HT-29 (cell line): ENCODE results near the gene NOD1. TPM values are rescaled to one million over a fixed set of nuclear protein-coding genes. Genes with fewer than 3 reads are reported as not detected.
"Not testable (repeated sequence)": the region's sequence is repeated elsewhere in the genome, so short reads cannot be mapped to it uniquely, and the experiment has no call there.

Experiments used
- DNase-seq: peaks from one replicate; pipeline ENCODE4 v3.0.0-alpha.2; 2015; ENCODE audit warnings: low spot score
- total RNA-seq: library from RNA; depleted of rRNA; stranded (reverse); fragments of >200 nt; shearing (Covaris generic); gene quantifications from 2 replicates; pipeline ENCODE4 v1.2.3, GENCODE V29; 2014; rRNA removed

The NOD1 gene, protein sequence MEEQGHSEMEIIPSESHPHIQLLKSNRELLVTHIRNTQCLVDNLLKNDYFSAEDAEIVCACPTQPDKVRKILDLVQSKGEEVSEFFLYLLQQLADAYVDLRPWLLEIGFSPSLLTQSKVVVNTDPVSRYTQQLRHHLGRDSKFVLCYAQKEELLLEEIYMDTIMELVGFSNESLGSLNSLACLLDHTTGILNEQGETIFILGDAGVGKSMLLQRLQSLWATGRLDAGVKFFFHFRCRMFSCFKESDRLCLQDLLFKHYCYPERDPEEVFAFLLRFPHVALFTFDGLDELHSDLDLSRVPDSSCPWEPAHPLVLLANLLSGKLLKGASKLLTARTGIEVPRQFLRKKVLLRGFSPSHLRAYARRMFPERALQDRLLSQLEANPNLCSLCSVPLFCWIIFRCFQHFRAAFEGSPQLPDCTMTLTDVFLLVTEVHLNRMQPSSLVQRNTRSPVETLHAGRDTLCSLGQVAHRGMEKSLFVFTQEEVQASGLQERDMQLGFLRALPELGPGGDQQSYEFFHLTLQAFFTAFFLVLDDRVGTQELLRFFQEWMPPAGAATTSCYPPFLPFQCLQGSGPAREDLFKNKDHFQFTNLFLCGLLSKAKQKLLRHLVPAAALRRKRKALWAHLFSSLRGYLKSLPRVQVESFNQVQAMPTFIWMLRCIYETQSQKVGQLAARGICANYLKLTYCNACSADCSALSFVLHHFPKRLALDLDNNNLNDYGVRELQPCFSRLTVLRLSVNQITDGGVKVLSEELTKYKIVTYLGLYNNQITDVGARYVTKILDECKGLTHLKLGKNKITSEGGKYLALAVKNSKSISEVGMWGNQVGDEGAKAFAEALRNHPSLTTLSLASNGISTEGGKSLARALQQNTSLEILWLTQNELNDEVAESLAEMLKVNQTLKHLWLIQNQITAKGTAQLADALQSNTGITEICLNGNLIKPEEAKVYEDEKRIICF
- 5.5 and 6.2 TPM in 2 replicates for total RNA-seq

DNA sequence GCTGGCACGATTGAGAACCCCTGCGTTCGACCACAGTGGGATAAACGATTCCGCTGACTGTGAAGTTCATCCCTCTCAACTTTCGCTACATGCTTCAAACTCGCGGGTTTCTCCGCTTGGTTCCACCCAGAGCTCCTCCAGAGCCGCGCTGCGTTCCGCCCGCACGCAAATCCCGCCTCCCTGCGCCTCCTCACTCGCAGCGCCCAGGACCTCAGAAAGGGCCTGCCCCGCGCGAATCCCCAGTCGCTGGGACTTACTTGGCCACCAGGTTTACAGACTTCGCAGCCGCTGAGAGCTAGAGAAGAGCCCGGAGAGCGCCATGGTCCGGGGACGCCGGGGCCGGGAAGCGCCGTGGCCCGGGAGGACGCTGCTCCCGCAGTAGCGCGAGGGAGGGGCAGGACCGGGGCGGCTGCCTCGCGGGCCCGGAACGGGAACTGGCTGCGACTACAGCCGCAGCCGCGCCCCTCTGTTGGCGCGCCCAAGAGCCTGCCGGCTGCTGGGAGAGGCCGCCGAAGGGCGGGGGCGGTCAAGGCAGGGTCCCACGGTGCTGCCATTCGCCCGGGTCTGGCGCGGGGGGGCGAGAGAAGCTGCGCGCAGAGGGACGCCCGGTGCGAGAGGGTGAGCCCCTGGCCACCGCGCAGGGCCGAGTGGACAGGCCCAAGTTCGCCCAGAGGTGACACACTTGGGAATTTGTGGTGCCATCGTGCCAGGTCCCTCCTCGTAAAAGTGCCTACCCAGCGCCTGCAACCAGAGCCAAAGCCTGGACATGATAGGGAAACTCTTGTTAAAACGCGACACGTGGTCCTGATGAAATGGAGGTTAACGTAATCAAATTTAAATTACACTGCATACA lies at the start of gene NOD1:
Gene NOD1, minus strand, starts transcription at position 436 of the 853 bp plus-strand sequence. CDS start 21,863 bp downstream, outside the sequence.
- peak; percentile 79 for DNase-seq

GRCh38 chr7:30527297-30527696 lies 48.7 kb upstream of the NOD1 start:
- not testable (repeated sequence) for DNase-seq

DNA sequence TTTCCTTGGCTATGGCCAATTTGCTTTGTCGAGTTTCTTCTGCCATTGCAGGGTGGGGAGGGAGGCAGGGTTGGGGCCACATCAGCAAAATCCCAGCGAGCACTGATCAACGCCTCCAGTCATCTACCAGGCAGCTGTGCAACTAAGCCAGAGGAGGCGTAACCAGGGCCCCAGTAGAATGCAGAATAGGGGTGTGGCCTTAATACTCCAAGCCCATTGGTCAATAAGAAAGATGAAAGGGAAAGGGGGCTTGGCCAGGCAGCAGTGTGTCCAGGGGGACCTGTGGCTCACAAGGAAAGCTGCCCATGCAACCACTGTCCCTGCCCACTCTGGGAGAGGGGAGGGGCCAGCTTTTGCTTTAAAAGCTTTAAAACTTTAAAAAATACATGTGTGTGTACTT lies 47.6 kb upstream of the NOD1 start:
- DNase-seq, result no peak

GRCh38 chr7:30525429-30525828 lies 46.8 kb upstream of the NOD1 start:
- DNase-seq, result no peak

DNA sequence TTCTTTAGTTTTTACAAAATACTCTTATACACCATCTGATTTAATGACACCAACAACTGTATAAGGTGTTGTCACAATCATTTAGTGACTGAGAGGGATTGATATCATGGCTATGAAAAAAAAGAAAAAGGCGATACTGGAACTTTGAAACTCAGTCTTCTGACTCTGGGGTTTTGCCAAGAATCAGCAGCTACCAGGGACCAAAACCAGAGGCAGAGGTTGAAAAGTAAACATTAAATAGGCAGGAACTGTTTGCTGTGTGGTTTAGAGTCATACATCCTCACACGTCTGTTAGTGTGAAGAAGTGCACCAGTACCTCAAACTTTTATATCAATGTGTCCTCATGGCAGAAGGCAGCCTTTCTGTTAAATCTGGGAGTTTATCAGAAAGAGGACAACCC lies 46.0 kb upstream of the NOD1 start:
- peak; percentile 56 for DNase-seq

GRCh38 chr7:30523466-30523865 lies 44.9 kb upstream of the NOD1 start:
- no peak for DNase-seq

GRCh38 chr7:30522159-30522558 lies 43.6 kb upstream of the NOD1 start:
- DNase-seq, result no peak

GRCh38 chr7:30521532-30521931 lies 42.9 kb upstream of the NOD1 start:
- no peak for DNase-seq

- DNase-seq, result peak; percentile 81
Observed at GRCh38 chr7:30519122-30519521, 40.5 kb upstream of the NOD1 start.

GRCh38 chr7:30515761-30516160 lies 37.2 kb upstream of the NOD1 start:
- DNase-seq, result no peak

- DNase-seq, result no peak
Observed at GRCh38 chr7:30514776-30515175, 36.2 kb upstream of the NOD1 start.

DNA sequence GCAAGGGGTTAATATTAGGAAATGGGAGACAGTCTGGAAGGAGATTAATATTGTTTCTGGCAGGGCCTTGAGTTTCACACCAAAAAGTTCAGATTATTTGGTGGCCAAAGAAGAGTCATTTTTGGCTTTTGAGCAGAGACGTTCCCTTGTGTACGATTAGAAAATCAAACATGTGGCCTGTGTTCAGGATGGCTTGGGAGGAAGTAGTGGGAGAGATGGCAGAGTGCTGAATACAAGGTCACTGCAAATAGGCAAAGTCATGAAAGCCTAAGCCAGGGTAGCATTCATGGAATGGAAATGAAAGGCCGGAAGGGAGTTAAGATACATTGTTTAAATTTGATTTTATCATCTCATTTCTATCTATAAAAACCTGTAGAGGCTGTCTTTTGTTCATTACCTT lies 35.6 kb upstream of the NOD1 start:
- no peak for DNase-seq

DNA sequence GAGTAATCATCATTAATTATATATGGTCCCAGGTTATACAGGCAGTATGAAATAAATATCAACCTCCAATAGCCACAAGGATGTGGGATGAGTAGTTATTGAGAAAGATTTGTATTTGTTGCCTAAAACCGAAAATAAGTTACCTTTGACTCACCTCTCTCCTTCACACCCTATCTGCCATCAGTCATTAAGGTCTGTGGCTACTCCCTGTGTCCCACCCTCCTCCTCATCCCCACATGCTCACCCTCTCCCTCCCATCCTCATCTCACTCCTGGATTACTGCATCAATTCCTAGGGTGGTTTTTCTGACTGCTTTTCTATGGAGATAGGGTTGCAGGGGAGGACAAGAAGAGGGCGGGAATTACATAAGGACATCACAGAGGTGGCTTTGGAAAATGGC lies 35.2 kb upstream of the NOD1 start:
- DNase-seq, result no peak

DNA sequence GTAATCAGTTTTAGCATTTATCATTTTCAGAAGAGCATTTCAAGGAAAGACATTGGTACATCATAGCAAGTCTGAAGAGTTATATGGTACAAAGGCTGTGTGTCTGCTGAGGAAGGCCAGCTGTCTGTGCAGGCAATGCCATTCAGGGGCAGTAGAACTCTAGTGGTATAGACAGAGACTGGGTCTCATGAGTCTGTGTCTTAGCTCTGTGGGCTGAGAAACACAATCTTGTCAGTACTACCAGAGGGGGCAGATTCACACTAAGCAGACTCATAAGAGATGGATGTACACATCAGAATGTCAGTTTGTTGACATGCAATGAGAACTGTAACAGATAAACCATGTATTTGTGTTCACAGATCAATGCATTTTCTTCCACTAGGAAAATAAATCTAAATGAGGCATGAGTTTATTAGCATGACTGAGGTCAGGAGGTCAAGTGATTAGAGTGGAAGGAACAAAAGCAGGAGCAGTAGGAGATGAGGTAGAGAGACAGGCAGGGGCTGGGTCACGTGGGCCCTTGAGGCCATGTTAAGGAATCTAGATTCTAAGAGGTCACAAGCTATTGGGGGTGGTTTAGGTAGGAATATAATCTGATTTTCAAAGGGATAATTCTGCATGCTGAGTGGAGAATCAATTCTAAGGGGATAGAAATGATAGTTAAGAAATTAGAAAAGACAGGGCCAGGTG lies 33.5 kb upstream of the NOD1 start:
- DNase-seq, result peak; percentile 25

GRCh38 chr7:30511494-30511893 lies 32.9 kb upstream of the NOD1 start:
- no peak for DNase-seq

GRCh38 chr7:30510124-30511075 lies 31.8 kb upstream of the NOD1 start:
- DNase-seq, result peak; percentile 69

GRCh38 chr7:30509171-30509857 lies 30.7 kb upstream of the NOD1 start:
- DNase-seq, result peak; percentile 62

DNA sequence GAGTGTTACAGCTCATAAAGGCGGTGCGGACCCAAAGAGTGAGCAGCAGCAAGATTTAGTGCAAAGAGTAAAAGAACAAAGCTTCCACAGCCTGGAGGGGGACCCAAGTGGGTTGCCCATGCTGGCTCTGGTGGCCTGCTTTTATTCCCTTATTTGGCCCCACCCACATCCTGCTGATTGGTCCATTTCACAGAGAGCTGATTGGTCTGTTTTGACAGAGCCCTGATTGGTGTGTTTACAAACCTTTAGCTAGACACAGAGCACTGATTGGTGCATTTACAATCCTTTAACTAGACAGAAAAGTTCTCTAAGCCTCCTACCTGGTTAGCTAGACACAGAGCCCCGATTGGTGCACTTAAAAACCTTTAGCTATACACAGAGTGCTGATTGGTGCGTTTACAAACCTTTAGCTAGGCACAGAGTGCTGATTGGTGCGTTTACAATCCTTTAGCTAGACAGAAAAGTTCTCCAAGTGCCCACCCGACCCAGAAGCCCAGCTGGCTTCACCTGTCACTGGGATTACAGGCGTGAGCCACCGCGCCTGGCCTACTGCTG lies 28.8 kb upstream of the NOD1 start:
- DNase-seq, result not testable (repeated sequence)
